HepG2 (cell line): ENCODE measurements around the gene TXNL4B. TPM values are rescaled to one million over a fixed set of nuclear protein-coding genes. Genes with fewer than 3 reads are reported as not detected.

Experiments used
- DMTF1 ChIP-seq: sonication (generic); formaldehyde crosslinking; IDR thresholded peaks from 2 replicates; pipeline ENCODE4 v1.4.0; 2020; ENCODE audit warnings: mild to moderate bottlenecking, missing genetic modification reagents
- EEA1 ChIP-seq: sonication (generic); formaldehyde crosslinking; IDR thresholded peaks from 2 replicates; pipeline ENCODE4 v1.5.1; 2020; ENCODE audit warnings: mild to moderate bottlenecking, missing genetic modification reagents, borderline replicate concordance
- NFE2 ChIP-seq: sonication (generic); formaldehyde crosslinking; IDR thresholded peaks from 2 replicates; pipeline ENCODE4 v1.4.0; 2020; ENCODE audit warnings: missing genetic modification reagents
- POLR2AphosphoS2 ChIP-seq: IDR thresholded peaks from 2 replicates; pipeline ENCODE4 v1.6.1; 2011; ENCODE audit warnings: low read depth, low read length, improper control_type of control experiment
- POLR2AphosphoS5 ChIP-seq: IDR thresholded peaks from 2 replicates; pipeline ENCODE4 v1.6.1; 2012; ENCODE audit warnings: low read depth, low read length
- RFX3 ChIP-seq: IDR thresholded peaks from 2 replicates; pipeline ENCODE4 v1.6.1; 2016; ENCODE audit warnings: missing biosample characterization, missing genetic modification reagents
- RXRA ChIP-seq: sonication (generic); formaldehyde crosslinking; IDR thresholded peaks from 2 replicates; pipeline ENCODE4 v1.5.1; 2020; ENCODE audit warnings: missing genetic modification reagents
- SCMH1 ChIP-seq: sonication (generic); formaldehyde crosslinking; IDR thresholded peaks from 2 replicates; pipeline ENCODE4 v1.9.0; 2021; ENCODE audit warnings: missing genetic modification reagents, mild to moderate bottlenecking, borderline replicate concordance
- STAG1 ChIP-seq: sonication (generic); formaldehyde crosslinking; IDR thresholded peaks from 2 replicates; pipeline ENCODE4 v1.4.0; 2020; ENCODE audit warnings: missing genetic modification reagents
- STAT5B ChIP-seq: sonication (generic); formaldehyde crosslinking; IDR thresholded peaks from 2 replicates; pipeline ENCODE4 v1.4.0; 2020; ENCODE audit warnings: missing genetic modification reagents
- USF2 ChIP-seq, 2 experiments: sonication (generic) in 1 of 2; formaldehyde crosslinking in 1 of 2; IDR thresholded peaks; 2 replicates each; pipeline versions ENCODE4 v1.5.1 to v1.6.1; 2011 to 2020; ENCODE audit warnings: borderline replicate concordance in 1 of 2, low read depth in 1 of 2, low read length in 1 of 2, mild to moderate bottlenecking in 1 of 2, missing genetic modification reagents in 1 of 2, moderate library complexity in 1 of 2
- ZNF256 ChIP-seq: sonication (generic); formaldehyde crosslinking; conservative IDR thresholded peaks from 2 replicates; pipeline ENCODE4 v1.4.0; 2020; ENCODE audit warnings: missing genetic modification reagents
- ZNF33B ChIP-seq: sonication (generic); formaldehyde crosslinking; IDR thresholded peaks from 2 replicates; pipeline ENCODE4 v1.5.1; 2020; ENCODE audit warnings: mild to moderate bottlenecking, missing genetic modification reagents
- ZNF44 ChIP-seq: sonication (generic); formaldehyde crosslinking; IDR thresholded peaks from 2 replicates; pipeline ENCODE4 v1.5.1; 2020; ENCODE audit warnings: mild to moderate bottlenecking, missing genetic modification reagents
- ZNF660 ChIP-seq: sonication (generic); formaldehyde crosslinking; IDR thresholded peaks from 2 replicates; pipeline ENCODE4 v1.5.1; 2020; ENCODE audit warnings: mild to moderate bottlenecking, low read depth, missing genetic modification reagents, borderline replicate concordance
- ZNF879 ChIP-seq: sonication (generic); formaldehyde crosslinking; IDR thresholded peaks from 2 replicates; pipeline ENCODE4 v1.8.1; 2023; ENCODE audit warnings: missing genetic modification reagents
- polyA plus RNA-seq, 8 experiments: library from polyadenylated mRNA; depleted of rRNA in 3 of 8; stranded (reverse) in 7 of 8; unstranded in 1 of 8; fragments of >200 nt; fragmentation: Illumina TruSeq in 4 of 8; extraction: Trizol in 4 of 8; gene quantifications; 2 replicates each; pipeline versions ENCODE4 v1.2.1 to v1.2.3, GENCODE V29; 2011 to 2016; ENCODE audit warnings: low read depth in 4 of 8, missing spikeins in 1 of 8, mixed read lengths in 1 of 8; ENCODE audit not compliant: insufficient read depth in 1 of 8
- total RNA-seq, 5 experiments: library from RNA; depleted of rRNA; stranded (reverse); fragments of >200 nt; fragmentation: Illumina TruSeq; extraction: Trizol; gene quantifications; 2 replicates each; pipeline ENCODE4 v1.2.3, GENCODE V29; 2016; ENCODE audit warnings: low read depth in 1 of 5
- TF ChIP-seq, protein P1 (sequence below): sonication (generic); formaldehyde crosslinking; IDR thresholded peaks from 2 replicates; pipeline ENCODE4 v1.5.0; 2020; ENCODE audit warnings: missing genetic modification reagents, mild to moderate bottlenecking, borderline replicate concordance
- TF ChIP-seq, protein P2 (sequence below): sonication (generic); formaldehyde crosslinking; IDR thresholded peaks from 2 replicates; pipeline ENCODE4 v1.4.0; 2020; ENCODE audit warnings: missing genetic modification reagents, borderline replicate concordance
- TF ChIP-seq, protein P3 (sequence below): sonication (generic); formaldehyde crosslinking; IDR thresholded peaks from 2 replicates; pipeline ENCODE4 v1.4.0; 2020; ENCODE audit warnings: missing genetic modification reagents, borderline replicate concordance

The TXNL4B gene
- total and polyA plus RNA-seq, 2 of the 13 experiments (the other 11 are each of a cell fraction or from before 2014, with no cell fraction given), result 17.4 to 18.3 TPM

GRCh38 chr16:72099377-72099818 lies 6.0 kb upstream of the TXNL4B start (continued):
- TF ChIP-seq USF2 (IDR thresholded peaks at IDR 0.05; ENCODE audit: low read depth, low read length) (no peak), USF2 (CRISPR knock-in tag; IDR thresholded peaks at IDR 0.05; ENCODE audit: borderline replicate concordance) (no peak), ZNF33B (CRISPR knock-in tag) (no peak), EEA1 (CRISPR knock-in tag) (no peak), ZNF660 (CRISPR knock-in tag) (no peak), RFX3 (no peak), RXRA (CRISPR knock-in tag) (no peak), STAG1 (peak; percentile 97), STAT5B (CRISPR knock-in tag) (no peak), ZNF44 (no peak), NFE2 (no peak), ZNF256 (no peak), DMTF1 (CRISPR knock-in tag) (0 out of 2 replicates have a peak, but pooled peaks have one; percentile 71), POLR2AphosphoS2 (no peak), SCMH1 (CRISPR knock-in tag) (no peak), POLR2AphosphoS5 (peak; percentile 25; the same call in 1 of the 2 replicates), ZNF879 (no peak)
- TF ChIP-seq, protein P1, sequence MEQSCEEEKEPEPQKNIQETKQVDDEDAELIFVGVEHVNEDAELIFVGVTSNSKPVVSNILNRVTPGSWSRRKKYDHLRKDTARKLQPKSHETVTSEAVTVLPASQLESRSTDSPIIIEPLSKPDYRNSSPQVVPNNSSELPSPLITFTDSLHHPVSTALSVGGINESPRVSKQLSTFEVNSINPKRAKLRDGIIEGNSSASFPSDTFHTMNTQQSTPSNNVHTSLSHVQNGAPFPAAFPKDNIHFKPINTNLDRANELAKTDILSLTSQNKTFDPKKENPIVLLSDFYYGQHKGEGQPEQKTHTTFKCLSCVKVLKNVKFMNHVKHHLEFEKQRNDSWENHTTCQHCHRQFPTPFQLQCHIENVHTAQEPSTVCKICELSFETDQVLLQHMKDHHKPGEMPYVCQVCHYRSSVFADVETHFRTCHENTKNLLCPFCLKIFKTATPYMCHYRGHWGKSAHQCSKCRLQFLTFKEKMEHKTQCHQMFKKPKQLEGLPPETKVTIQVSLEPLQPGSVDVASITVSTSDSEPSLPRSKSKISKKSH, result no peak; the same call in 1 of the 2 replicates
- TF ChIP-seq, protein P2, sequence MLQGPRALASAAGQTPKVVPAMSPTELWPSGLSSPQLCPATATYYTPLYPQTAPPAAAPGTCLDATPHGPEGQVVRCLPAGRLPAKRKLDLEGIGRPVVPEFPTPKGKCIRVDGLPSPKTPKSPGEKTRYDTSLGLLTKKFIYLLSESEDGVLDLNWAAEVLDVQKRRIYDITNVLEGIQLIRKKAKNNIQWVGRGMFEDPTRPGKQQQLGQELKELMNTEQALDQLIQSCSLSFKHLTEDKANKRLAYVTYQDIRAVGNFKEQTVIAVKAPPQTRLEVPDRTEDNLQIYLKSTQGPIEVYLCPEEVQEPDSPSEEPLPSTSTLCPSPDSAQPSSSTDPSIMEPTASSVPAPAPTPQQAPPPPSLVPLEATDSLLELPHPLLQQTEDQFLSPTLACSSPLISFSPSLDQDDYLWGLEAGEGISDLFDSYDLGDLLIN (CRISPR knock-in tag), result no peak
- TF ChIP-seq, protein P3, sequence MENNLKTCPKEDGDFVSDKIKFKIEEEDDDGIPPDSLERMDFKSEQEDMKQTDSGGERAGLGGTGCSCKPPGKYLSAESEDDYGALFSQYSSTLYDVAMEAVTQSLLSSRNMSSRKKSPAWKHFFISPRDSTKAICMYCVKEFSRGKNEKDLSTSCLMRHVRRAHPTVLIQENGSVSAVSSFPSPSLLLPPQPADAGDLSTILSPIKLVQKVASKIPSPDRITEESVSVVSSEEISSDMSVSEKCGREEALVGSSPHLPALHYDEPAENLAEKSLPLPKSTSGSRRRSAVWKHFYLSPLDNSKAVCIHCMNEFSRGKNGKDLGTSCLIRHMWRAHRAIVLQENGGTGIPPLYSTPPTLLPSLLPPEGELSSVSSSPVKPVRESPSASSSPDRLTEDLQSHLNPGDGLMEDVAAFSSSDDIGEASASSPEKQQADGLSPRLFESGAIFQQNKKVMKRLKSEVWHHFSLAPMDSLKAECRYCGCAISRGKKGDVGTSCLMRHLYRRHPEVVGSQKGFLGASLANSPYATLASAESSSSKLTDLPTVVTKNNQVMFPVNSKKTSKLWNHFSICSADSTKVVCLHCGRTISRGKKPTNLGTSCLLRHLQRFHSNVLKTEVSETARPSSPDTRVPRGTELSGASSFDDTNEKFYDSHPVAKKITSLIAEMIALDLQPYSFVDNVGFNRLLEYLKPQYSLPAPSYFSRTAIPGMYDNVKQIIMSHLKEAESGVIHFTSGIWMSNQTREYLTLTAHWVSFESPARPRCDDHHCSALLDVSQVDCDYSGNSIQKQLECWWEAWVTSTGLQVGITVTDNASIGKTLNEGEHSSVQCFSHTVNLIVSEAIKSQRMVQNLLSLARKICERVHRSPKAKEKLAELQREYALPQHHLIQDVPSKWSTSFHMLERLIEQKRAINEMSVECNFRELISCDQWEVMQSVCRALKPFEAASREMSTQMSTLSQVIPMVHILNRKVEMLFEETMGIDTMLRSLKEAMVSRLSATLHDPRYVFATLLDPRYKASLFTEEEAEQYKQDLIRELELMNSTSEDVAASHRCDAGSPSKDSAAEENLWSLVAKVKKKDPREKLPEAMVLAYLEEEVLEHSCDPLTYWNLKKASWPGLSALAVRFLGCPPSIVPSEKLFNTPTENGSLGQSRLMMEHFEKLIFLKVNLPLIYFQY (CRISPR knock-in tag), result 0 out of 2 replicates have a peak, but pooled peaks have one; percentile 23
